Caco-2 (cell line): ENCODE data around the gene PNMT. TPM values are rescaled to one million over a fixed set of nuclear protein-coding genes. Genes with fewer than 3 reads are reported as not detected.

Experiments
- BruUV-seq: library from RNA; stranded (reverse); fragments of 400-500 nt; replicated peaks from 2 replicates; lab custom pipeline; 2021; lab: Mats Ljungman, UMichigan
- CTCF ChIA-PET: fragments of 300-600 bp; sonication (Branson Sonifier 250); formaldehyde crosslinking; loops from one replicate; lab custom pipeline; 2022; ENCODE audit warnings: antibody characterized with exemption; lab: Charles Lee
- POLR2A ChIA-PET: fragments of 300-600 bp; sonication (Branson Sonifier 250); formaldehyde crosslinking; loops from one replicate; lab custom pipeline; 2022; ENCODE audit warnings: antibody characterized with exemption; lab: Charles Lee
- DNase-seq, 2 experiments: peaks; one replicate each; pipeline versions ENCODE4 v3.0.0 to v3.0.0-alpha.2; 2020 to 2022
- H3K27me3 ChIP-seq: replicated peaks from 2 replicates; pipeline ENCODE4 v1.6.0; 2011; ENCODE audit warnings: low read length; ENCODE audit not compliant: control insufficient read depth, insufficient read depth
- H3K36me3 ChIP-seq: 2 replicates; pipeline ENCODE4 v1.5.1; 2011; ENCODE audit warnings: low read length; ENCODE audit not compliant: control insufficient read depth, insufficient read depth
- H3K4me1 ChIP-seq: fragments of 250-450 bp; sonication (Bioruptor Pico); 2 replicates; pipeline ENCODE4 v1.5.1; 2020; ENCODE audit warnings: mild to moderate bottlenecking
- H3K4me3 ChIP-seq: 2 replicates; pipeline ENCODE4 v1.5.1; 2011; ENCODE audit warnings: low read depth, mild to moderate bottlenecking, control low read depth, low read length
- H3K9me3 ChIP-seq: fragments of 250-450 bp; sonication (Bioruptor Pico); 2 replicates; pipeline ENCODE4 v1.5.1; 2020; ENCODE audit warnings: mild to moderate bottlenecking, moderate library complexity
- H3K27ac Mint-ChIP-seq: one replicate; pipeline ENCODE4 v1.8.0; 2022; ENCODE audit warnings: mixed read lengths; ENCODE audit not compliant: unreplicated experiment
- H3K27me3 Mint-ChIP-seq: one replicate; pipeline ENCODE4 v1.8.0; 2022; ENCODE audit warnings: mixed read lengths; ENCODE audit not compliant: insufficient read depth, unreplicated experiment
- H3K36me3 Mint-ChIP-seq: one replicate; pipeline ENCODE4 v1.8.0; 2022; ENCODE audit warnings: mild to moderate bottlenecking, mixed read lengths; ENCODE audit not compliant: insufficient read depth, unreplicated experiment
- H3K4me1 Mint-ChIP-seq: one replicate; pipeline ENCODE4 v1.8.0; 2022; ENCODE audit warnings: low read depth, mixed read lengths; ENCODE audit not compliant: unreplicated experiment
- H3K4me3 Mint-ChIP-seq: one replicate; pipeline ENCODE4 v1.8.0; 2022; ENCODE audit warnings: mild to moderate bottlenecking, moderate library complexity, mixed read lengths; ENCODE audit not compliant: unreplicated experiment
- H3K9me3 Mint-ChIP-seq: one replicate; pipeline ENCODE4 v1.8.0; 2022; ENCODE audit warnings: mixed read lengths; ENCODE audit not compliant: unreplicated experiment
- CTCF ChIP-seq, 2 experiments: fragments of 200-600 bp in 1 of 2; IDR thresholded peaks; 1 replicate in 1 of 2; 2 replicates in 1 of 2; pipeline versions ENCODE4 v1.5.1 to v1.8.0; 2011 to 2022; ENCODE audit warnings: antibody characterized with exemption in 1 of 2, control low read depth in 1 of 2, inconsistent platforms in 1 of 2, low read depth in 1 of 2, low read length in 1 of 2, mild to moderate bottlenecking in 1 of 2, moderate library complexity in 1 of 2; ENCODE audit not compliant: insufficient read depth in 1 of 2, severe bottlenecking in 1 of 2, unreplicated experiment in 1 of 2
- intact Hi-C: fragments of 100-400 bp; cut with micrococcal nuclease; formaldehyde crosslinking; loops from one replicate; pipeline ENCODE4 v1.10.0; 2022; ENCODE audit not compliant: unreplicated experiment
- total RNA-seq: library from RNA; stranded (reverse); gene quantifications from 2 replicates; pipeline ENCODE4 v1.2.3, GENCODE V29; 2022

The PNMT gene
- total RNA-seq, 1 experiment from 2014 or later, result not detected

DNA sequence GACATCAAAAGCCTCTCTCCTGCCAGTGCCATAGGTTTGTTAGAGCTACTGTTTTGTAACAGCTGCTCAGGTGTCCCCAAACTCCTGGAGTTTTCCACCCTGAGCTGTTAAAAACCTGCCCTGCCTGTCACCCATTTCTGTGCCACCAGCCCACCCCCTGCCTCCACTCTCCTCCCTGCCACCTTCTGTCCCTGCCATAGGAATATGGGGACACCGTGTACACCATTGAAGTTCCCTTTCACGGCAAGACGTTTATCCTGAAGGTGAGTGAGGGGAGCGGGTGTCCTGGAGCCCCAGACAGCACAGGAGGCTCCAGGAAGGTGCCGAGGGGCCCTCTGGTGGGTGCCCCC lies 8.3 kb upstream of the PNMT start:
- no TSS peak for BruUV-seq
- no peaks in the 10 kb centered on the region; the same call in 1 of the 2 replicates for H3K4me1 ChIP-seq
- Mint-ChIP-seq H3K4me1 (no peaks in the 10 kb centered on the region), H3K27me3 (no peaks in the 10 kb centered on the region), H3K4me3 (no peak overlapping the region), H3K36me3 (peaks cover 9% of the 10 kb centered on the region), H3K27ac (no peak overlapping the region), H3K9me3 (no peaks in the 10 kb centered on the region)
- DNase-seq, result no peak
- peaks cover 2% of the 10 kb centered on the region for H3K36me3 ChIP-seq
- no peak overlapping the region for H3K4me3 ChIP-seq
- no peaks in the 10 kb centered on the region for H3K9me3 ChIP-seq
- CTCF ChIA-PET, result no interaction called here
- POLR2A ChIA-PET, result no interaction called here
- intact Hi-C loops, result no loop called here
- no peak for TF ChIP-seq CTCF (IDR thresholded peaks at IDR 0.05; ENCODE audit: insufficient read depth in 1 of 2, low read depth in 1 of 2, low read length in 1 of 2, severe bottlenecking in 1 of 2, unreplicated experiment in 1 of 2)
- H3K27me3 ChIP-seq, result no peaks in the 10 kb centered on the region

DNA sequence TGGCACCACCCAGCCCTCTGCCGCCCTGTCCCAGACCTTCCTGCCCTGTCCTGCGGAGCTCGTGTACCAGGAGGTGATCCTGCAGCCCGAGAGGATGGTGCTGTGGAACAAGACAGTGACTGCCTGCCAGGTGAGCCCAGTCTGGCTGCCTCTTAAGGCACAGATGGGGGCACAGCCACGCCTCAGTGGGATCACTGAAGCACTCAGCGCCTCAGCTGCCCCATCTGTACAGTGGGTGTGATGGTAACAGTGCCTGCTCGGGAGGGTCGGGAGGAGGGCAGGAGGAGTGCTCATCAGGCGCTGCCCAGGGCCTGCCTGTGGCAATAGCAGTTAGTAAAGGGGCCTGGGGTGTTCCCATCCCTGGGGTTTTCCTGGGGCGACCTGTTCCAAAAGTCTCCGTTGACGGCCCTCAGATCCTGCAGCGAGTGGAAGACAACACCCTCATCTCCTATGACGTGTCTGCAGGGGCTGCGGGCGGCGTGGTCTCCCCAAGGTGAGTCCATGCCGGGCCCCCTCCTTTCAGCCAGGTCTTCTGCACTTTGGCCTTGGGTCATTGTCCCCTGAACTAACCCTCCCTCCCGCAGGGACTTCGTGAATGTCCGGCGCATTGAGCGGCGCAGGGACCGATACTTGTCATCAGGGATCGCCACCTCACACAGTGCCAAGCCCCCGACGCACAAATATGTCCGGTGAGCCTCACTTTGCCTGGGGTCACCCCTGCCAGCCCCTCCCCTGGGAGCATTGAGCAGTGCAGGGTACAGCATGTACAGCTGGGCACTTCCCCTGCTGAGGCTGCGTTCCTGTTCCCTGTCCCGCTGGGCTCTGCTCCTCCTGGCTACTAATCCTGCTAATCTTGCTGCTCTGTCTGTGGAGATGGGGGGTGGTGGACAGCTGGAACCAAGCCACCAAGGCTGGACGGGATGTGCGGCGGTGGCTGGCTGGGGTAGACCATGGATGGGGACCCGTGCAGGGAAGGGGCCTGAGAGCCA lies 7.6 kb upstream of the PNMT start:
- peaks cover 10% of the 10 kb centered on the region for H3K36me3 Mint-ChIP-seq
- no peaks in the 10 kb centered on the region for H3K27me3 Mint-ChIP-seq
- Histone ChIP-seq H3K9me3 (no peaks in the 10 kb centered on the region), H3K36me3 (peaks cover 2% of the 10 kb centered on the region), H3K27me3 (no peaks in the 10 kb centered on the region), H3K4me1 (no peaks in the 10 kb centered on the region; the same call in 1 of the 2 replicates), H3K4me3 (no peak overlapping the region)
- ChIA-PET POLR2A (no interaction called here), CTCF (no interaction called here)
- H3K4me3 Mint-ChIP-seq, result no peak overlapping the region
- no peak for DNase-seq
- no peak overlapping the region for H3K27ac Mint-ChIP-seq
- no TSS peak for BruUV-seq
- H3K4me1 Mint-ChIP-seq, result no peaks in the 10 kb centered on the region
- TF ChIP-seq CTCF (IDR thresholded peaks at IDR 0.05; ENCODE audit: insufficient read depth in 1 of 2, low read depth in 1 of 2, low read length in 1 of 2, severe bottlenecking in 1 of 2, unreplicated experiment in 1 of 2), result no peak
- intact Hi-C loops, result no loop called here
- H3K9me3 Mint-ChIP-seq, result no peaks in the 10 kb centered on the region

DNA sequence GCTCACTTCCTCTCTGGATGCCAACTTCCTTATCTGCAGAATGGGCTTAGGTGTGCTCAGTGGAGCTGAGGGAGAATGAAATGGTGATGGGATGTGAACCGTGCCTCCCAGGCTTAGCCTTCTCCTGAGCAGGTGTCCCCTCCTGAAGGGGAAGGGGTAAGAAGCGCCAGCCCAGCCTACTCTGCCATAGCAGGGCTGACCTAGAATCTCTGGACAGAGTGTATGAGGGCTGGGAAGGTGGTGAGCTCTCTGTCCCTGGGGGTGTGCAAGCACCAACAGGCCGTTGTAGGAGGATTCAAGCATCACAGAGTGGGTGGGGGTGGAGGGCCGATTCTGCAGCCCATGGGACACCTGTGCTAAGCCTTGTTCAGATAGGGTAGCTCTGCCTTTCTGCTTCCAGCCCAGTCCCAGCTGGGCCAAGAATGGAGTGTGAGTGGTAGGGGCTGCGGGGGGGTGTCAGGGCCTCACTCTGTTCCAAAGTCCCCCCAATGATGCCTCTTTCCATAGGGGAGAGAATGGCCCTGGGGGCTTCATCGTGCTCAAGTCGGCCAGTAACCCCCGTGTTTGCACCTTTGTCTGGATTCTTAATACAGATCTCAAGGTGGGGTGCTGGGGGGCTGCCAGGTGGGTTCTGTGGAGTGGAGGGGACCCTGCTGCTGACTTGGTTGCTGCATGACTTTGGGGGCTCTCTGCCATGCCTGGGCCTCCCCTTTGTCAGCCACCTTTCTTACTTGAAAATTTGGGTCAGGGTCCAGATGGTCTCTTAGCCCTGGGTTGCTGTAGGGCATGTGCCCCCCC lies 6.3 kb upstream of the PNMT start:
- ChIA-PET POLR2A (no interaction called here), CTCF (no interaction called here)
- peaks cover 2% of the 10 kb centered on the region; the same call in 1 of the 2 replicates for H3K4me1 ChIP-seq
- TF ChIP-seq CTCF (IDR thresholded peaks at IDR 0.05; ENCODE audit: insufficient read depth in 1 of 2, low read depth in 1 of 2, low read length in 1 of 2, severe bottlenecking in 1 of 2, unreplicated experiment in 1 of 2), result no peak
- no TSS peak for BruUV-seq
- intact Hi-C loops, result no loop called here
- H3K9me3 Mint-ChIP-seq, result no peaks in the 10 kb centered on the region
- H3K27me3 ChIP-seq, result no peaks in the 10 kb centered on the region
- H3K4me3 ChIP-seq, result no peak overlapping the region
- H3K27me3 Mint-ChIP-seq, result no peaks in the 10 kb centered on the region
- H3K36me3 Mint-ChIP-seq, result peaks cover 10% of the 10 kb centered on the region
- H3K27ac Mint-ChIP-seq, result no peak overlapping the region
- H3K4me1 Mint-ChIP-seq, result no peaks in the 10 kb centered on the region
- no peaks in the 10 kb centered on the region; the same call in none of the 2 replicates for H3K36me3 ChIP-seq
- no peaks in the 10 kb centered on the region for H3K9me3 ChIP-seq
- DNase-seq, result no peak
- no peak overlapping the region for H3K4me3 Mint-ChIP-seq
